NCI-H128 (cell line): ENCODE data around the gene SLC39A5.
"Not testable (repeated sequence)": the region's sequence is repeated elsewhere in the genome, so short reads cannot be mapped to it uniquely, and the experiment has no call there.

ENCODE experiments used
- DNase-seq: peaks from one replicate; lab custom pipeline; 2025; ENCODE audit not compliant: unreplicated experiment; lab: John Stamatoyannopoulos, UW

The SLC39A5 gene

GRCh38 chr12:56272468-56272867 lies 42.6 kb downstream of the SLC39A5 start:
- not testable (repeated sequence) for DNase-seq

GRCh38 chr12:56274299-56274698 lies 44.4 kb downstream of the SLC39A5 start:
- DNase-seq: no peak

GRCh38 chr12:56278905-56279304 lies 49.1 kb downstream of the SLC39A5 start:
- no peak for DNase-seq

- DNase-seq: no peak
These were observed 51.0 kb downstream of the SLC39A5 start for GRCh38 chr12:56280849-56281248.

- DNase-seq: no peak
These were observed 52.2 kb downstream of the SLC39A5 start for GRCh38 chr12:56282030-56282429.

GRCh38 chr12:56282579-56282978 lies 52.7 kb downstream of the SLC39A5 start:
- no peak for DNase-seq

GRCh38 chr12:56284263-56284662 lies 54.4 kb downstream of the SLC39A5 start:
- DNase-seq: not testable (repeated sequence)

GRCh38 chr12:56286044-56286830 lies 56.4 kb downstream of the SLC39A5 start:
- no peak for DNase-seq
